Daoy (cell line): ENCODE results near the gene GALNT1. TPM values are rescaled to one million over a fixed set of nuclear protein-coding genes. Genes with fewer than 3 reads are reported as not detected.
"Not testable (repeated sequence)": the region's sequence is repeated elsewhere in the genome, so short reads cannot be mapped to it uniquely, and the experiment has no call there.

Source experiments
- DNase-seq: peaks from one replicate; pipeline ENCODE4 v3.0.0-alpha.2; 2015; ENCODE audit warnings: low read depth
- total RNA-seq: library from RNA; depleted of rRNA; stranded (reverse); fragments of >200 nt; shearing (Covaris generic); gene quantifications from 2 replicates; pipeline ENCODE4 v1.2.3, GENCODE V29; 2014; rRNA removed

The GALNT1 gene
- 65.4 and 95.4 TPM in 2 replicates for total RNA-seq

DNA sequence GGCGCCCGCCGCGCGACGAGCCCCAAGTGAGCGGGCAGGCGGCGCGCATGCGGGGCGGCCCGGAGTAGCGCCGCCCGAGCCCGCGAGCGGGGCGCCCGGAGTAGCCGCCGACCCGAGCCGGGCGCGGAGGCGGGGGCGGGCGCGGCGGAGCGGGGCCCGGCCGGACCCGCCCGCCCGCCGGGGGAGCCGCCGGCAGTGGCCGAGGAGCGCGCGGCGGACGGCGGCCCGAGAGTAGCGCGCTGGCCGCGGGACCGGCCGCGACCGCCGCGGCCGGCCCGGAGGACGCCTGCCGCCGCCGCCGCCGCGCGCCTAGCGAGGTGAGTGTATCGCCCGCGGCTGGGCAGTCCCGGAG lies at the start of gene GALNT1:
TSS of gene GALNT1 (plus strand) at position 195 of the 352 bp plus-strand sequence. CDS start 72,923 bp downstream, outside the sequence.
- peak; percentile 17 for DNase-seq

DNA sequence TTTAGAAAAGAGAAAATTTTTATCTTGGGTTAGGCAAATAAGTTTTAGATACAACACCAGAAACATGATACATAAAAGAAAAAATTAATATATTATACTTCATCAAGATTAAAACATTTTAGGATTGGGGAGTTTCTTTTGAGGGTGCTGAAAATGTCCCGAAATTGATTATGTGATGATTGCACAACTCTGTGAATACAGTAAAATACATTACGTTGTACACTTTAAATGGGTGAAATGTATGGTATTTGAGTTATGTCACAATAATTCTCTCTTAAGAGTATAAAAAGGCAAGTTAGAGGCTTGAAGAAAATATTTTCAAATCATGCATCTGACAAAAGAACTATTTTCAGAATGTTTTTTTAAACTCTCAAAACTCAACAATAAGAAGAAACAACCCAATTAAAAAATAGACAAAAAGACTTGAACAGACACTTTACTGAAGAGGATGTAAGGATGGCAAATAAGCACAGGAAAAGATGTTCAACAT lies 47.6 kb upstream of the GALNT1 start:
- no peak for DNase-seq

DNA sequence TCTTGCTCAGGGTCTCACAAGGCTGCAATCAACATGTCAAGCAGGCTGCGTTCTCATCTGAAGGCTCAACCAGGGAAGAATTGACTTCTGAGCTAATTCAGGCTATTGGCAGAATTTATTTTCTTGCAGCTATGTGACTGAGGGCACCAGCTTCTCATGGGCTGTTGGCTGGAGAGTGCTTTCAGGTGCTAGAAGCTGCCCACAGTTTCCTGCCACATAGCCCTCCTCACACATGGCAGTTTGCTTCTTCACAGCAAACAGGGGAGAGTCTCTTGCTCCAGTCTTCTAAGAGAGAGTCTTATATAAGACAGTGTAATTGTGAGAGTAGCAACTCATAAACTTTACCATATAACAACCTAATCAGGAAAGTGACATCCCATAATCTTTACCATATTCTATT lies 46.2 kb upstream of the GALNT1 start:
- no peak for DNase-seq

DNA sequence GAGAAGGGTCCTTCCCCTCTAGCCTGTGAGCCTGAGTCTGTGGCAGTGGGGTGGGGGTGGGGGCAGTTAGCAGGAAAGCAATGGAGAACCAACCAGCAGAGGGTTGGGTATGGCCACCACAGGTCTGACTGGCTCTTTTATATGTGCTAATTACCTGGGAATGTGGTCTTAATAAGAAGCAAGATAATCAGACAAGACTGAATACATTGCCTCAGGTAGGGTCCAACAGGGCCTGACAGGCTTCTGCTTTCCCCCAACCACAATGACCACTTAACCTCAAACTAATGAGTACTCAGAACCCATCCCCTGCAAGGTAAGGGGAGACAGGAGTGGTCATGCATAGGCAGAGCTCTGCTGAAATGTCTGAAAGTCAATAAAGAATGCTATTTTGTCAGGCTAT lies 39.2 kb upstream of the GALNT1 start:
- DNase-seq = no peak

DNA sequence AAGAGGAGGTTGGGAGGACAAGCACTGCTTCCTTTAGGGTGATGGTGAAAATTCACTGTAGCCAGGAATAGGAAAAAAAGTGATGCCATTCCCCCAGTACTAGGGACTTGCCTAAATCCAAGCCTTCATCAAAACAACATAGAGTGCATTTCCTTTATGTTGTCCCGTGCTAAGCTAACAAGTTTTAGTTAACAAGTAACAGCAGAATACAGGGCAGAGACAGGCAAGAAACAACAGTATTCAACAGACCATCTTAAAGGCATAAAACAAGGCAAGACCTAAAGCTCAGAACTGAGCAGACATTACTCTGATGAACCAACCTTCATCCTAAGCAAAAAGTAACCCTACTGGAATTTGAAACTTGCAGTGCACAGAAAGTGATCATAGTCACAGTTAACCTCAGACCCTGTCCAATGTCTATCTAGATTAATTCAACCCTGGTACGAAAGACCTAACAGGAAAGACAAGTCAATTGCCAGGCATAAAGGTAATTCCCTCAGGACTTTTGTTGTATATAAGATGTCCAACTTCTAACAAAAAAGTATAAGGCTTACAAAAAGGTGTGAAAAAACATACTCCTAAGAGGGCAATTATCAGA lies 34.4 kb upstream of the GALNT1 start:
- DNase-seq = no peak

DNA sequence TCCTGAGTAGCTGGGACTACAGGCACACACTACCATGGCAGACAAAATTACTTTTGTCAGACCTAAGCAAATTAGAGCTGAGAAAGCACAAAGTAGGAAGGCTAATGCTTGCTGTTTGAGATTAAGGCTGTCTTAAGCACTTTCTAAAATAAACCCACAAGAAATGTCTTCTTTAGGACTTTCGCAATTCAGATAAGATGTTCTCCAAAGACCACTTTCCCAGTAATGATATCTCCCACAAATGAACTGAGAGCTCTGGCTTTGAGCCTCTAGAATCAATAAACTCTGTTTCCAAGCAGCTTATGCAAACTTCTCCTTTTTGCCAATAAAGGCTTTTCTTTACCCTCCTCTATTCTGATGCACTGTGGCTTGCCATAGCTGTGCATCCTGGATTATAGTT lies 32.0 kb upstream of the GALNT1 start:
- DNase-seq = no peak

DNA sequence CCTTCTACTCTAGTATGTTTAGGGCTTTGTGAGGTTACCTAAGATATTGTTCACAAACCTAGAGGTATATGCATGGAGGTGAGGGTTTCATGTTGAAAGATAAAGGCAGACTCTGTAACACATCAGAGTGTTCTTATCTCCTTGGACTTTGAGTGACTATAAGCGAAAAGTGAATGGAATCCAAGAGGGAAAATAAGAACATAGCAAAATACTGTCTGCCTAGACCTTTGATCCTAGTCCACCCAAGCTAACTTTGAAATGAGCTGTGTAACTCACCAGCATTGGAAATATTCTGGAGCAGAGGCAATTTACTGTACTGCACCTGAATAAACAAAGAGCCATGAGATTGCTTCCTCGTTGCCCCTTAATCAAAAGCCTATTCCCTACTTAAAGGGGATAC lies 28.2 kb upstream of the GALNT1 start:
- DNase-seq = no peak

DNA sequence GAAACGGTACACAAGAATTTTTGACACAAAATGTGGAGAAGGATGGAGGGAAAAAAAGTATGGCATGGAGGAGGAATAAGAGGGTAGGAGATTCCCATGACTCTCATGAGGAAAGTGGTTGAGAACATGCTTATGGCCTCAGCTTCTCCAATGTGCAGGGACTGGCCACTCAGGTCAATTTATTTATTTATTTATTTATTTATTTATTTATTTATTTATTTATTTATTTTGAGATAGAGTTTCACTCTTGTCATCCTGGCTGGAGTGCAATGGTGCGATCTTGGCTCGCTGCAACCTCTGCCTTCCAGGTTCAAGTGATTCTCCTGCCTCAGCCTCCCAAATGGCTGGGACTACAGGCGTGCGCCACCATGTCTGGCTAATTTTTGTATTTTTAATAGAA lies 26.0 kb upstream of the GALNT1 start:
- DNase-seq = not testable (repeated sequence)

DNA sequence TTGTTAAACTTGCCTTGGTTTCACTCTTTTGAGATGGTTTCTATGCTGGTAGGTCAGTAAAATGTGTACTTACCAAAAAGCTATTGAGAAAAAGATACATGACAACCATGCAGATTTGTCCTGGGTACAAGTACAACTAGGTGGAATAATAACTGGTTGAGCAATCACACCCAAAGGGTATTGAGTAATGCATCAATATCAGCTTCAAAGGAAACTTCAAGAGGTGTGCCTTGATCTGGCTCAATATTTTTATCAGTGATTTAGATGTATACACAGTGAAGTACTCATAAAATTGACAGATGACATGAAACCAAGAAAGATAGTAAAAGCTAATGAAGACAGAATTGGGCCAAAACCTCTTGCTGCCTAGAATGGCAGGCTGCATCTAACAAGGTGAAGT lies 21.7 kb upstream of the GALNT1 start:
- no peak for DNase-seq

DNA sequence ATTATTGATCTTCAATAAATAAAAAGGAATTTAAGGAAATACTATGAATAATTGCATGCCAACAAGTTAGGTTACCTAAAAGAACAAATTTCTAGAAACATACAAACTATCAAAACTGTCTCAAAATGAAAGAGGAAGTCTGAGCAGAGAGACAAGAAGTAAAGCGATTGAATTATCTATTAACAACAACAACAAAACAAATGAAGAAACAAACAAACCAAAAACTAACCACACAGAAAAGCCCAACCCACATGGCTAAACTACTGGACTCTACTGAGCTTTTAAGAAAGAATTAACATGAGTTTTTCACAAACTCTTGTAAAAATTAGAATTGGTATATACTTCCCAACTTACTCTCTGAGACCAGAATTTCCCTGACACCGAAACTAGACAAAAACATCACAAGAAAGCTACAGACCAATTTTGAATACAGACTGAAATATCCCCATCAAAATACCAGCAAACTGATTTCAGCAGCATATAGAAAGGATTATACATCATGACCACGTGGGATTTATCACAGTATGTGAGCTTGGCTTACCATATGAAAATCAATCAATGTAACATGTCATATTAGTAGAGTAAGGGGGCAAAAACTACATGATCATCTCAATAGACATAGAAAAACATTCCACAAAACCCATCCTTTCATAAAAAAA lies 16.6 kb upstream of the GALNT1 start:
- no peak for DNase-seq

DNA sequence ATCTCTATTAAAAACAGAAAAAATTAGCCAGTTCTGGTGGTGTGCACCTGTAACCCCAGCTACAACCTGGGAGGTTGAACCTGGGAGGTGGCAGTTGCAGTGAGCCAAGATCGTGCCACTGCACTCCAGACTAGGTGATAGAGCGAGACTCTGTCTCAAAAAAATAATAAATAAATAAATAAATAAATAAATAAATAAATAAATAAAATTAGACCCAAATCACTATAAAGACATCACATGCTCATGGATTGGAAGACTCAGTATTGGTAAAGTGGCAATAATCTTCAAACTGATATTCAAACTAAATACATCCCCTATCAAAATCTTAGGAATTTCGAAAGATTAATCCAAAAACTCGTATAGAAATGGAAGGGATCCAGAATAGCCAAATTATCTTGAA lies 15.5 kb upstream of the GALNT1 start:
- DNase-seq = no peak

DNA sequence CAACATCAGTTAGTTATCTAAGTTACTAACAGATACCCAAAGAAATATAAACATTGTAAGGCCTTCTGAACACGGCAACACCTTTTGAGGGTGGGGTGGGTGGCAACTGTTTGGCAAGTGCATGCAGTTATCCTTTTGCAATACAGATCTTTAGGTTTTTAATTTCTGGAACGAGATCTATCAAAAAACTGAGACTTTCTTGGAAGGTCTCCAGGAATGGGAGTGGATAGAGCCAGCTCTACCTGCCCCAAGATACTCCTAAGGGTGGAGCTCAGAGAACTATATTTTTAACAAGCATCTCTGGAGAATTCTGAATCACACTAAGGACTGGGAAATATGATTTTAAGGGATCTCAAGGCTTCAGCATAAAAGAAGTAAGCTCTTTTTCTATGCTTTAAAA lies 11.4 kb upstream of the GALNT1 start:
- no peak for DNase-seq

DNA sequence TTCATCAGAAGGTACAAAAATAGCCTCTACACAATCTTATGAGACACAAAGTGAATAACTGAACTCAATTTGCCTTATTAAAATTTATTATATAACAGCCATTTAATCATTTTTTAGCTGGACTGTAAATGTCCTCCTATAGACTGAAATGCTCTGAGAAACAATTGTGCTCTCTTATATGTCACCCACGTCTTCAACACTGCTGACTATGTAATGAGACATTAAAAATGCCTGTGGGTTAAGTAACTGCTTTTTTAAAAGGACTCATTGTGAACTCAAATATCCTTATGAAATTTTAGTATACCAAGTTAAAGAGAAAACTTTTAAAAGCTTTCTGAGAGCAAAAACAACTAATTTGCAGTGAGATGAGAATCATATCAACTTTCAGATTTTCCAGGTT lies 10.4 kb upstream of the GALNT1 start:
- no peak for DNase-seq

DNA sequence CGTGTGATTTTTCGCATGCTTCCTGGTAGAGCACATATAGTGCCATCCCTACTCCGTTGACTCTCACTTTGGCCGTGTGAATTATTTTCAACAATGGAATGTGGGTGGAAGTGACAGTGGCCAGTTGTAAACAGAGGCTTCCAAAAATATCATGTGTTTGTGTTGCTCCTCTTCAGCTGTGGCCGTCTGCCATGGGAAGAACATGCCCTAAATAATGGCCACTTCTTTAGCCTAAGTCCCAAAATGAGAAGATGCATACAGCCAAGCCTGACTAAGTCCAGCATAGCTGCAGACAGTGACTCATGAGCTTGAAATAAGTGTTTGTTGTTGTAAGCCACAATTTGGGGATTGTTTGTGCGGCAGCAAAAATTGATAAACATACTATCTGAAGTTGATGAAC lies 8.9 kb upstream of the GALNT1 start:
- DNase-seq = no peak

DNA sequence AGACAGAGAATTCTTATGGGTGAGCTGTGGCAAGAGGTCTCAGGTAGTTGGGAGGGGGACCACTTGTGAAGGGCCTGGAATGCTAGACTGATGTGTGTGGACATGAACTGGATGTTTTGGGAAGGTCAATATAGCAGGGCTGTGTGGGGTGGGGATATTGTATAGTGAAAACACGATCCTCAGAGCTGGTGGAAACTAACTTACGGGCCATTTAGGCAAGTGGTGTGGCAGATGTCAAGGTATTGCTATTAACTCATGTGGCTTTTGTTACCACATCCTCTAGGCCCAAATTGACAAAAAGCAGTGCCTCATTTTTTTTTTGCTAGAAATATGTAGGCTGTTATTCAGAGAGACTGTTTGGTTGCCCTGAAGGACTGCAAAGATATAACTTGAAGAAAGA lies 8.0 kb upstream of the GALNT1 start:
- DNase-seq = no peak

DNA sequence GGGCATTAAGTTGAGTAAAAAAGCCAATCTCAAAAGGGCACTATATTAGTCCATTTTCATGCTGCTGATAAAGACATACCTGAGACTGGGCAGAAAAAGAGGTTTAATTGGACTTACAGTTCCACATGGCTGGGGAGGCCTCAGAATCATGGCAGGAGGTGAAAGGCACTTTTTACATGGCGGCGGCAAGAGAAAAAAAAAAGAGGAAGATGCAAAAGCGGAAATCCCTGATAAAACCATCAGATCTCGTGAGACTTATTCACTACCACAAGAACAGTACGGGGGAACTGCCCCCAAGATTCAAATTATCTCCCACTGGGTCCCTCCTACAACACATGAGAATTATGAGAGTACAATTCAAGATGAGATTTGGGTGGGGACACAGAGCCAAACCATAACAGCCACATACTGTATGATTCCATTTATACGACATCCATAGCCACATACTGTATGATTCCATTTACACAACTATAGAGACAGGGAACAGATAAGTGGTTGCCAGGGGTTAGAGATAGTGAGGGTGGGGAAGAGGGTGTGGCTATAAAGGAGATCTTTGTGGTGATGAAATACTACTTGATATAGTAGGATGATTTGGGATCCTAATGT lies 5.2 kb upstream of the GALNT1 start:
- DNase-seq = not testable (repeated sequence)

DNA sequence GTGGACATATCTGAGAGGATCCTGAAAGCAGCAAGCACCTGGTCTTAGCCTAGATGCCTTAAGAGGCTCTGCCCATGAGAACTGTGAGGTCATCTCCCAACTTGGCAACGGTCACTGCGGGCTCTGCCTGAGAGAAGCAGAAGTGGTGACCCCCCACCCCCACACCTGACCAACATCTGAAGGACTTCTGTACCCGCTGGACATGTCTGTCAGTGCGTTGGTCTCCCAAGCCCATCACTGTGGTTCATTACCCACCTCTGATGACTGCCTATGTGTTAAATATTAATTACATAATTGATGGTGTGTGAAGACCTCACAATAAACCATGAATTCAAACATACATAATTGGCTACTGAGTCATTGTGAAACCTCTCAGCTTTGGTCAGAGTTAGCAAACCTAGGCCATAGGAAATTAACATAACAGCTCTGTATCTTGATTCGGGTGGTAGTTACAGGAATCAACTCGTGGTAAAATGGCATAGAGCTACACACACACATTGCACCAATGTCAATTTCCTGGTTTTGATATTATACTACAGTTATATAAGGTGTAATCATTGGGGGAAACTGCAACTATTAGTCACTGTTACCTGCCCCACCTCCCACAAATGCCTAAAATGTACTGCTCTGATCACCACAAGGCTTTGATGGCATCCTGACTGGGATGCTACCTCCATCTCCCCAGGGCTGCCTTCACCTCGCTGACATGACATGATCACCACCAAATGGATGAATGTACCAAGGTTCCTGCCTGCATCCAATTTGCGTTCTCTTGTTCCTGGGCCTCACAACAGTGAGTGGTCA lies 4.3 kb upstream of the GALNT1 start:
- DNase-seq = no peak

DNA sequence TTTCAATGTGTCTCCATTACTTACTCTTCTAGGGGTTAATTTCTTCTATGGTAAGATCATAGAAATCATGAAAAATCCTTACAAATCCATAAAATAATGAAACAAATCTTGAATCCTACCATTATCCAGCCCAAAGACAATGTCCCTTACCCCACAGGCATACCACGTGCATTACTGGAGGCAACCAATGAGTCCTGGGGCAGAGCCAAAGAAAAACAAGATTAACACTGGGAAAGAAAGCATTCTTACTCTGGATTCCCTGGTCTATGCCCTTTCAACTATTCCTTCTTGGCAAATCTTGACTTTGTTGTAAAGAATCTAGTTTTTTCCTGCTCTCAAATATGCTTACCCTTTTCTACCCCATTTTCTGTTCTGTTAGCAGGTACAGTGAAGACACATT lies 3.1 kb upstream of the GALNT1 start:
- DNase-seq = no peak

DNA sequence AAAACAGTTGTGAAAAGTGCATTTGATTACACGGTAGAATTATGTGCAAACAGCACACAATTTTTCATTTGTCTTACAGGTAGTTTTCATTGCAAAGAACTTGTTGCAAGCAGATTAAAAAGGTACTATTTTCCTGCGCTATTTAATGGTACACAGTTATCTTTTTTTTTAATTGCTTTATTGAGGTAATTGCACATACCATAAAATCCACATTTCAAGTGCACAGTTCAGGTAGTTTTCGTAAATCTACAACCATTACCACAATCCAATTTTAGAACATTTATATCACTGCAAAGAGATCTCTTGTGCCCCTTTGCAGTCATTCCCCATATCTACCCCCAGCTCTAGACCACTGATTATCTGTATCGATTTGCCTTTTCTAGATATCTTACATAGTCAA lies 2.6 kb upstream of the GALNT1 start:
- no peak for DNase-seq

DNA sequence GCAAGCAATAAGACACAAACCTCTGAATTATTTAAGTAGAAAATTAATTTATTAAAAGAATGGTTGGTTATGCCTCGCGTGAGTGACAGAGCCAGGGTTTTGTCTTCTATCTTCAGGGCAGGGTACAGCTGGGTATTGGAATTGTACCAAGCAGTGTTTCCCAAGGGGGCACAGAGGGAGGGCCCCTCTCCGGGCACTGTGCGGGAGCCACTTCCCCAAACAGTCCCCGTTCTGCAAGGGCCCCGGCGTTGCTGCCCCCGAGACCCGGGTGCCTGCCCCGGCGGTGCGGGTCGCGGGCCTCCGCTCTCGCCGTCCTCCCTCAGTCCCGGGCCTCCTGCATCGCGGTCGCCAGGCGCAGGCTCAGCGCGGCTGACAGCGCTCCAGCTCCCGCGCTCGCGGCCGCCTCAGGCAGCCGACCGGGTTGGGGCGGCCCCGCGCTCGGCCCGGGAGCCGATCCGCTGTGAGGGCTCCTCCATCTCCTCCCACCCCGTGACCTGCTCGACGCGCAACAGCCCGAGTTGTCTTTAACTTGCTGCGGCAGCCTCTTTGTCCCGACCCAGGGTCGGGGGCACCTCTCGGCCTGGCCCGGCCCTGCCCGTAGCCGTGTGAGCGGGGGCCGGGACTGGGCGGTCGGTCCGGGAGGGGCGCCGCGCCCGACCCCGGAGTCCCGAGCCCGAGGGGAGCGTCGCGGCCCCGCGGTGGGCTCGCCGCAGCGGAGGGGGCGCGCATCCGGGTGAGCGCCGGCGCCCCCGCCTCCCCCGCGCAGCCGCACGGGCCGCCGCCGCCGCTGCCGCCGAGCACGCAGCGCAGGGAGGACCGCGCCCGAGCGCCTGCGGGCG lies 620 bp upstream of the GALNT1 start:
- DNase-seq = peak; percentile 65

DNA sequence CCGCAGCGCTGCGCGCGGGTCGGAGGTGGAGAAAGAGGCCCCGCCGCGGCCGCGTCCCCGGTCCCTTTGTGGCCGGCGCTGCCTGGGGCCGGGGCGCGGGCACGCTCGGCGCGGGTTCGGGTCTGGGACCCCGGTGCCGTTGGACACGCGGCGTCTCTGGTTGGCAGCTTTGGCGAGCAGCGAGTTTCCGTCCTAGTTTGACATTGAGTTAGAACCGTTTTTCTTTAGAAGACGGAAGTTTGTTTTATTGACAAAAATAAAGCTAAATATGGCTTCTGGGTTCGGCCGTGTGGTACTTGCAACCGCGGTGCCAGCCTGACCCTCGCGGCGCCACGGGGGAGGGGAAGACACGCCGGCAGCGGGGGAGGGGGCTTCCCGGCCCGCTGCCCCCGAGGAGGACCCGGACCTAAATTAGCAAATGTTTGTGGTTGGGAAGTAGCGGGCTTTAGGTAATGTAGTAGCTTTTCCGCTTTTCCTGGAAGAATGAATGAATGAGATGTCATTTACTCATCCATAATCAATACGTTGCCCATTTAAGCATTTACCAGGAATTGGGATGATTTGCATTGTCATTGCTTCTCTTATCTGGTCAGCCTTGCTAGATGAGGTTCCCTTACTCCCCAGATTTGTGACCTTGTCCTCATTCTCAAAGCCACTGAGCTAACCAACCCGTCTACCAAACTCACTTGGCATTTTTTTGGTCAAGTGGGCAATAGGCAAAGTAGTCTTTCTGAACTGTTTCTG lies 530 bp downstream of the GALNT1 start:
- peak; percentile 23 for DNase-seq
